Peyer's patch (tissue), 4 donors: Measurements from ENCODE around the gene SIRPA.

Experiments used
- CTCF ChIP-seq, 6 experiments: fragments of 450-650 bp in 4 of 6; fragments of 200-600 bp in 2 of 6; sonication (generic) in 1 of 6; IDR thresholded peaks; one replicate each; pipeline ENCODE4 v1.5.1; 2017 to 2019; ENCODE audit warnings: antibody characterized with exemption in 6 of 6, mild to moderate bottlenecking in 3 of 6, moderate library complexity in 1 of 6
- POLR2A ChIP-seq, 2 donors: fragments of 450-650 bp; IDR thresholded peaks; one replicate each; pipeline ENCODE4 v1.5.1; 2017; ENCODE audit warnings: antibody characterized with exemption in 2 of 2, mild to moderate bottlenecking in 2 of 2, moderate library complexity in 2 of 2

GRCh38 chr20:1904135-1904534 is 8.9 kb downstream of the SIRPA start:
- TF ChIP-seq CTCF (IDR thresholded peaks at IDR 0.05), result no peak
- TF ChIP-seq POLR2A (IDR thresholded peaks at IDR 0.05), result no peak
